ENCODE results near the gene UPP2.

- TF ChIP-seq CTCF (IDR thresholded peaks at IDR 0.05) (no peak), POLR2A (IDR thresholded peaks at IDR 0.05) (no peak)
These were observed 39.9 kb upstream of the UPP2 start for GRCh38 chr2:158061763-158062162.

Measured in Peyer's patch (tissue), 4 donors.